ENCODE data around the gene SST. TPM values are rescaled to one million over a fixed set of nuclear protein-coding genes. Genes with fewer than 3 reads are reported as not detected.

Gene SST
- total RNA-seq, 1 donor from 2014 or later: 84.3 TPM

- Mint-ChIP-seq H3K27me3 (peaks cover 20% of the 10 kb centered on the region), H3K9me3 (ENCODE audit: low read depth) (no peaks in the 10 kb centered on the region), H3K36me3 (ENCODE audit: insufficient read depth) (no peaks in the 10 kb centered on the region), H3K4me1 (ENCODE audit: low read depth) (peaks cover 9% of the 10 kb centered on the region), H3K27ac (no peak overlapping the region), H3K4me3 (ENCODE audit: low read depth) (no peak overlapping the region)
- no peak for DNase-seq (ENCODE audit: low spot score, unreplicated experiment)
- TF ChIP-seq CTCF (IDR thresholded peaks at IDR 0.05; ENCODE audit: unreplicated experiment): no peak
These were observed 7.4 kb upstream of the SST start for GRCh38 chr3:187677604-187678003.

GRCh38 chr3:187673012-187673411 lies 2.8 kb upstream of the SST start:
- no peak overlapping the region for H3K4me3 Mint-ChIP-seq (ENCODE audit: low read depth)
- TF ChIP-seq CTCF (IDR thresholded peaks at IDR 0.05; ENCODE audit: unreplicated experiment): no peak
- H3K36me3 Mint-ChIP-seq (ENCODE audit: insufficient read depth): no peaks in the 10 kb centered on the region
- peaks cover 58% of the 10 kb centered on the region for H3K27me3 Mint-ChIP-seq
- no peaks in the 10 kb centered on the region for H3K9me3 Mint-ChIP-seq (ENCODE audit: low read depth)
- H3K27ac Mint-ChIP-seq: no peak overlapping the region
- DNase-seq (ENCODE audit: low spot score, unreplicated experiment): no peak
- H3K4me1 Mint-ChIP-seq (ENCODE audit: low read depth): peaks cover 6% of the 10 kb centered on the region

- Mint-ChIP-seq H3K4me1 (ENCODE audit: low read depth) (peaks cover 8% of the 10 kb centered on the region), H3K27me3 (peaks cover 71% of the 10 kb centered on the region), H3K4me3 (ENCODE audit: low read depth) (no peak overlapping the region), H3K27ac (no peak overlapping the region), H3K9me3 (ENCODE audit: low read depth) (no peaks in the 10 kb centered on the region), H3K36me3 (ENCODE audit: insufficient read depth) (no peaks in the 10 kb centered on the region)
- no peak for TF ChIP-seq CTCF (IDR thresholded peaks at IDR 0.05; ENCODE audit: unreplicated experiment)
- DNase-seq (ENCODE audit: low spot score, unreplicated experiment): no peak
These were observed 2.7 kb downstream of the SST start for GRCh38 chr3:187667526-187667925.

- no peaks in the 10 kb centered on the region for H3K36me3 Mint-ChIP-seq (ENCODE audit: insufficient read depth)
- H3K27me3 Mint-ChIP-seq: peaks cover 56% of the 10 kb centered on the region
- TF ChIP-seq CTCF (IDR thresholded peaks at IDR 0.05; ENCODE audit: unreplicated experiment): no peak
- H3K4me1 Mint-ChIP-seq (ENCODE audit: low read depth): peaks cover 8% of the 10 kb centered on the region
- DNase-seq (ENCODE audit: low spot score, unreplicated experiment): no peak
- no peak overlapping the region for H3K27ac Mint-ChIP-seq
- H3K9me3 Mint-ChIP-seq (ENCODE audit: low read depth): no peaks in the 10 kb centered on the region
- H3K4me3 Mint-ChIP-seq (ENCODE audit: low read depth): no peak overlapping the region
These were observed 4.3 kb downstream of the SST start for GRCh38 chr3:187665764-187666402.

- no peak for TF ChIP-seq CTCF (IDR thresholded peaks at IDR 0.05; ENCODE audit: unreplicated experiment)
- H3K4me3 Mint-ChIP-seq (ENCODE audit: low read depth): no peak overlapping the region
- no peak for DNase-seq (ENCODE audit: low spot score, unreplicated experiment)
- no peaks in the 10 kb centered on the region for H3K36me3 Mint-ChIP-seq (ENCODE audit: insufficient read depth)
- H3K27ac Mint-ChIP-seq: no peak overlapping the region
- no peaks in the 10 kb centered on the region for H3K9me3 Mint-ChIP-seq (ENCODE audit: low read depth)
- H3K4me1 Mint-ChIP-seq (ENCODE audit: low read depth): peaks cover 5% of the 10 kb centered on the region
- peaks cover 48% of the 10 kb centered on the region for H3K27me3 Mint-ChIP-seq
These were observed 5.2 kb downstream of the SST start for GRCh38 chr3:187665010-187665409.

All from progenitor cell of endocrine pancreas (in vitro differentiated cells).